Progenitor cell of endocrine pancreas (in vitro differentiated cells): ENCODE data around the gene C3orf33. TPM values are rescaled to one million over a fixed set of nuclear protein-coding genes. Genes with fewer than 3 reads are reported as not detected.

Source experiments
- DNase-seq: peaks from one replicate; pipeline ENCODE4 v3.0.0; 2021; ENCODE audit warnings: low spot score; ENCODE audit not compliant: unreplicated experiment
- H3K27ac Mint-ChIP-seq: 2 replicates; pipeline ENCODE4 v1.8.0; 2021; ENCODE audit warnings: mild to moderate bottlenecking, moderate library complexity, mixed read lengths
- H3K27me3 Mint-ChIP-seq: 2 replicates; pipeline ENCODE4 v1.8.0; 2021; ENCODE audit warnings: mixed read lengths
- H3K36me3 Mint-ChIP-seq: 2 replicates; pipeline ENCODE4 v1.8.0; 2022; ENCODE audit warnings: mixed read lengths; ENCODE audit not compliant: insufficient read depth
- H3K4me1 Mint-ChIP-seq: 2 replicates; pipeline ENCODE4 v1.8.0; 2021; ENCODE audit warnings: low read depth, mixed read lengths
- H3K4me3 Mint-ChIP-seq: 2 replicates; pipeline ENCODE4 v1.8.0; 2021; ENCODE audit warnings: low read depth, mild to moderate bottlenecking, moderate library complexity, mixed read lengths
- H3K9me3 Mint-ChIP-seq: 2 replicates; pipeline ENCODE4 v1.8.0; 2021; ENCODE audit warnings: low read depth, mixed read lengths
- total RNA-seq: library from RNA; stranded (reverse); gene quantifications from 2 replicates; pipeline ENCODE4 v1.2.1, GENCODE V29; 2021
- TF ChIP-seq, protein P1 (sequence below): fragments of 200-600 bp; sonication (generic); IDR thresholded peaks from one replicate; pipeline ENCODE4 v1.5.0; 2021; ENCODE audit warnings: antibody characterized with exemption, mild to moderate bottlenecking; ENCODE audit not compliant: unreplicated experiment

C3orf33 gene
- total RNA-seq, 1 donor from 2014 or later: 4.4 TPM

GRCh38 chr3:155738580-155739076, 67.5 kb downstream of the C3orf33 start:
- no peak for DNase-seq
- H3K27me3 Mint-ChIP-seq: no peaks in the 10 kb centered on the region
- peaks cover 2% of the 10 kb centered on the region for H3K36me3 Mint-ChIP-seq
- TF ChIP-seq, protein P1, sequence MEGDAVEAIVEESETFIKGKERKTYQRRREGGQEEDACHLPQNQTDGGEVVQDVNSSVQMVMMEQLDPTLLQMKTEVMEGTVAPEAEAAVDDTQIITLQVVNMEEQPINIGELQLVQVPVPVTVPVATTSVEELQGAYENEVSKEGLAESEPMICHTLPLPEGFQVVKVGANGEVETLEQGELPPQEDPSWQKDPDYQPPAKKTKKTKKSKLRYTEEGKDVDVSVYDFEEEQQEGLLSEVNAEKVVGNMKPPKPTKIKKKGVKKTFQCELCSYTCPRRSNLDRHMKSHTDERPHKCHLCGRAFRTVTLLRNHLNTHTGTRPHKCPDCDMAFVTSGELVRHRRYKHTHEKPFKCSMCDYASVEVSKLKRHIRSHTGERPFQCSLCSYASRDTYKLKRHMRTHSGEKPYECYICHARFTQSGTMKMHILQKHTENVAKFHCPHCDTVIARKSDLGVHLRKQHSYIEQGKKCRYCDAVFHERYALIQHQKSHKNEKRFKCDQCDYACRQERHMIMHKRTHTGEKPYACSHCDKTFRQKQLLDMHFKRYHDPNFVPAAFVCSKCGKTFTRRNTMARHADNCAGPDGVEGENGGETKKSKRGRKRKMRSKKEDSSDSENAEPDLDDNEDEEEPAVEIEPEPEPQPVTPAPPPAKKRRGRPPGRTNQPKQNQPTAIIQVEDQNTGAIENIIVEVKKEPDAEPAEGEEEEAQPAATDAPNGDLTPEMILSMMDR: no peak
- peaks cover 41% of the 10 kb centered on the region for H3K4me1 Mint-ChIP-seq
- H3K4me3 Mint-ChIP-seq: no peak overlapping the region
- peak overlapping the region; percentile 93 for H3K27ac Mint-ChIP-seq
- H3K9me3 Mint-ChIP-seq: no peaks in the 10 kb centered on the region

DNA sequence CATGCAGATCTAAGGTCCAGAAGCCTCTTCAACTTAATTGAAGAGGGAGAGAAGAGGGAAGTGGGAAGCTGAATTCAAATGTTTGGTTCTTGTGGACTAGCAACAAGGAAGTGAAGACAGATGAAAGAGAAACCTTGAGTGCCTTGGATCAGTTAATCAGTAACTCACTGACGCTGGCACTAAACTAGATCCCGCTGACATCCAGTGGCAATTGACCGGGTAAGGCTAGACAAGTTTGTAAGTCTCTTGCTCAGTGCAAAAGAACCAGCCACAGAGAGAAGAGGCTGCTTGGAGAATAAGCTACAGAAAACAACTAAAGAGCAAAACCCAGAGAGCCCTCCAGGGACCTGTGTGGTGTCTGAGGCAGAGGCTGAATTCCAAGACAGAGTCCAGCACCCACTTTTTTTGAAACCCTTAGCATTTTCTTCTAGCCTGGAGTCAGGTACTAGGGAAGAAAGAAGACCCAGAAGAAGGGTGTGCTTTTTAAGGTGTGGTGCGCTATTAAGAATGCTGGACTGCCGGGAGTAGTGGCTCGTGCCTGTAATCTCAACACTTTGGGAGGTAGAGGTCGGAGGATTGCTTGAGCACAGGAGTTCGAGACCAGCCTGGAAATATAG, 68.1 kb downstream of the C3orf33 start:
- Mint-ChIP-seq H3K4me3 (peak overlapping the region; percentile 53), H3K27ac (peak overlapping the region; percentile 93), H3K9me3 (no peaks in the 10 kb centered on the region), H3K27me3 (no peaks in the 10 kb centered on the region), H3K36me3 (peaks cover 2% of the 10 kb centered on the region), H3K4me1 (peaks cover 39% of the 10 kb centered on the region)
- TF ChIP-seq, protein P1: no peak
- peak; percentile 31 for DNase-seq

DNA sequence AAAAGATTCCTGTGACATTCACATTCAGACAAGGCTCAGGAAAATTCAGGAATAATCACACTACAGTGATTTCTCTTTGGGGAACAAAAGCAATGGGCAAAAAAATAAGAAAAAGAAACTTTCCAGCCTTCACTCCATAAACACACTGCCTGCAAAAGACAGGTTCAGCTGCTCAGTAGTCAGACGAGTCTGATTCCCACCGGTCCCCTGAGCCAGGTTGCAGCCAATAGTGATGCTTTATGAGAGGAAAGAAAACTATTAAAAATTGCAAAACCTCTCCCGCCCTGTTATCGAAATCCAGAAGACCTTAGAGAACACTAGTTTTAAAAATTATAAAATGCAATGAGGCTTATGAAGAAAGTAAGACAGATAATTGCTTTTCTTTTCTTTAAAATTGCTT, 69.7 kb downstream of the C3orf33 start:
- DNase-seq: no peak
- Mint-ChIP-seq H3K9me3 (no peaks in the 10 kb centered on the region), H3K27me3 (no peaks in the 10 kb centered on the region), H3K36me3 (peaks cover 2% of the 10 kb centered on the region), H3K4me3 (no peak overlapping the region), H3K27ac (no peak overlapping the region), H3K4me1 (peaks cover 30% of the 10 kb centered on the region)
- TF ChIP-seq, protein P1: no peak

- no peak overlapping the region for H3K4me3 Mint-ChIP-seq
- H3K9me3 Mint-ChIP-seq: peaks cover under 1% of the 10 kb centered on the region
Observed at GRCh38 chr3:155730843-155731242, 75.2 kb downstream of the C3orf33 start.

GRCh38 chr3:155727836-155728235, 78.2 kb downstream of the C3orf33 start:
- peaks cover 9% of the 10 kb centered on the region for H3K9me3 Mint-ChIP-seq

More at GRCh38 chr3:155730843-155731242, 75.2 kb downstream of the C3orf33 start:
- TF ChIP-seq, protein P1: no peak
- peaks cover under 1% of the 10 kb centered on the region for H3K4me1 Mint-ChIP-seq
- H3K27ac Mint-ChIP-seq: no peak overlapping the region
- H3K27me3 Mint-ChIP-seq: no peaks in the 10 kb centered on the region
- no peak for DNase-seq
- peaks cover 6% of the 10 kb centered on the region for H3K36me3 Mint-ChIP-seq

More at GRCh38 chr3:155727836-155728235, 78.2 kb downstream of the C3orf33 start:
- no peak for DNase-seq
- TF ChIP-seq, protein P1: no peak
- no peaks in the 10 kb centered on the region for H3K27me3 Mint-ChIP-seq
- no peak overlapping the region for H3K27ac Mint-ChIP-seq
- H3K36me3 Mint-ChIP-seq: peaks cover 16% of the 10 kb centered on the region
- H3K4me1 Mint-ChIP-seq: no peaks in the 10 kb centered on the region
- H3K4me3 Mint-ChIP-seq: no peak overlapping the region
